ENCODE measurements around the gene SPG7.

- no peak for TF ChIP-seq CTCF (tag by site-specific recombination; IDR thresholded peaks at IDR 0.05)
- TF ChIP-seq ZNF596 (tag by site-specific recombination; IDR thresholded peaks at IDR 0.05) = no peak
- no peak for TF ChIP-seq PBX3 (CRISPR knock-in tag; IDR thresholded peaks at IDR 0.05)
- TF ChIP-seq REPIN1 (tag by site-specific recombination; IDR thresholded peaks at IDR 0.05; ENCODE audit: low read depth) = no peak
- TF ChIP-seq ZNF610 (tag by site-specific recombination; IDR thresholded peaks at IDR 0.05; ENCODE audit: borderline replicate concordance) = no peak
- no peak for TF ChIP-seq KLF10 (tag by site-specific recombination; IDR thresholded peaks at IDR 0.05)
- TF ChIP-seq ZNF558 (tag by site-specific recombination; IDR thresholded peaks at IDR 0.05) = no peak
- no peak for TF ChIP-seq ZSCAN18 (tag by site-specific recombination; IDR thresholded peaks at IDR 0.05)
- no peak for TF ChIP-seq REST (tag by site-specific recombination; IDR thresholded peaks at IDR 0.05)
- TF ChIP-seq SALL2 (tag by site-specific recombination; IDR thresholded peaks at IDR 0.05; ENCODE audit: borderline replicate concordance) = no peak
- TF ChIP-seq ZSCAN30 (tag by site-specific recombination; IDR thresholded peaks at IDR 0.05) = no peak
- no peak for TF ChIP-seq ZSCAN23 (tag by site-specific recombination; IDR thresholded peaks at IDR 0.05)
- no peak for TF ChIP-seq ZBTB10 (tag by site-specific recombination; IDR thresholded peaks at IDR 0.05)
- TF ChIP-seq PRDM1 (tag by site-specific recombination; IDR thresholded peaks at IDR 0.05) = no peak
Observed at GRCh38 chr16:89460556-89460955, 47.6 kb upstream of the SPG7 start.

Data from HEK293 (cell line).